MM.1S (cell line): ENCODE results near the gene KCNC1.

ENCODE experiments used
- DNase-seq: peaks from one replicate; pipeline ENCODE4 v3.0.0-alpha.2; 2015
- H2AFZ ChIP-seq: fragments of 300-600 bp; sonication (generic); 2 replicates; pipeline ENCODE4 v1.6.0; 2016; ENCODE audit warnings: antibody characterized with exemption, low read length
- H3F3A ChIP-seq: fragments of 300-600 bp; sonication (generic); 2 replicates; pipeline ENCODE4 v1.6.1; 2016; ENCODE audit warnings: mild to moderate bottlenecking, antibody characterized with exemption, low read length, moderate library complexity, mixed read lengths; ENCODE audit not compliant: insufficient read depth
- H3K27ac ChIP-seq: fragments of 300-600 bp; sonication (generic); 2 replicates; pipeline ENCODE4 v1.5.1; 2016; ENCODE audit warnings: mild to moderate bottlenecking, low read length
- H3K27me3 ChIP-seq: fragments of 300-600 bp; sonication (generic); replicated peaks from 2 replicates; pipeline ENCODE4 v1.6.0; 2016; ENCODE audit warnings: low read length; ENCODE audit not compliant: insufficient read depth
- H3K36me3 ChIP-seq: fragments of 300-600 bp; sonication (generic); replicated peaks from 2 replicates; pipeline ENCODE4 v1.6.1; 2016; ENCODE audit warnings: mild to moderate bottlenecking, low read length, mixed read lengths; ENCODE audit not compliant: insufficient read depth
- H3K4me1 ChIP-seq: fragments of 300-600 bp; sonication (generic); 2 replicates; pipeline ENCODE4 v1.6.1; 2016; ENCODE audit warnings: low read length, mixed read lengths
- H3K4me2 ChIP-seq: fragments of 300-600 bp; sonication (generic); 2 replicates; pipeline ENCODE4 v1.6.0; 2016; ENCODE audit warnings: low read depth, low read length
- H3K4me3 ChIP-seq: fragments of 300-600 bp; sonication (generic); 2 replicates; pipeline ENCODE4 v1.5.1; 2016; ENCODE audit warnings: low read length, mixed read lengths
- H3K79me2 ChIP-seq: fragments of 300-600 bp; sonication (generic); 2 replicates; pipeline ENCODE4 v1.6.1; 2016; ENCODE audit warnings: mixed run types, low read length, mixed read lengths
- H3K9ac ChIP-seq: fragments of 300-600 bp; sonication (generic); 2 replicates; pipeline ENCODE4 v1.6.1; 2016; ENCODE audit warnings: low read length, mixed read lengths
- H3K9me2 ChIP-seq: fragments of 300-600 bp; sonication (generic); replicated peaks from 2 replicates; pipeline ENCODE4 v1.6.1; 2016; ENCODE audit warnings: mild to moderate bottlenecking, low read length, mixed read lengths; ENCODE audit not compliant: insufficient read depth
- H3K9me3 ChIP-seq: fragments of 300-600 bp; sonication (generic); replicated peaks from 2 replicates; pipeline ENCODE4 v1.6.1; 2016; ENCODE audit warnings: mild to moderate bottlenecking, low read length, mixed read lengths; ENCODE audit not compliant: insufficient read depth
- H4K20me1 ChIP-seq: fragments of 300-600 bp; sonication (generic); 2 replicates; pipeline ENCODE4 v1.6.1; 2016; ENCODE audit warnings: mild to moderate bottlenecking, low read length, moderate library complexity, mixed read lengths; ENCODE audit not compliant: insufficient read depth
- CTCF ChIP-seq: fragments of 300-600 bp; sonication (generic); IDR thresholded peaks from 2 replicates; pipeline ENCODE4 v1.5.1; 2016; ENCODE audit warnings: antibody characterized with exemption, low read length, mixed read lengths
- EZH2 ChIP-seq: fragments of 300-600 bp; sonication (generic); optimal IDR thresholded peaks from 2 replicates; pipeline ENCODE3; 2017; ENCODE audit warnings: low read depth, mild to moderate bottlenecking, antibody characterized with exemption, low read length, mixed read lengths
- EZH2phosphoT487 ChIP-seq: fragments of 300-600 bp; sonication (generic); IDR thresholded peaks from 2 replicates; pipeline ENCODE4 v1.6.1; 2018; ENCODE audit warnings: antibody characterized with exemption, low read length

Gene KCNC1

DNA sequence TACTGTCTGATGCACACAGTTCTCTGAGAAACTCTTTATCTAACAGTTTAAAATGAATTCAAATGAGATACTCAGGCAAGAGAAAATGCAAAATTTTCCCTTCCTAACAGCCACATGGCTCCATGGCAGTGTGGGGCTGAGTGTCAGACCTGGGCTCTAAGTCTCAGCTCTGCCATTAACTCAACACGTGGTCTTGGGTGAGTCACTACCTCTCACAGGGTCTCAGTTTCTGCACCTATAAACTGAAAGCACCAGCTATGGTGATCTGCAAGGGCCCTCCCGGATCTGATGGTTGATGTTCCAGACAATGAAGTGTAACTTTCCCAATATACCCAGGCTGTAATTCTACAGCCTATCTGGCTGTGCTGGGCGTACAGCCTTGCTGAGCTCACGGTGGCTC, 70.5 kb downstream of the KCNC1 start:
- Histone ChIP-seq H2AFZ (no peak overlapping the region), H4K20me1 (no peaks in the 10 kb centered on the region), H3K9me2 (no peaks in the 10 kb centered on the region), H3K4me1 (no peaks in the 10 kb centered on the region), H3K9me3 (no peaks in the 10 kb centered on the region), H3K79me2 (no peaks in the 10 kb centered on the region), H3K4me3 (no peak overlapping the region), H3K27ac (no peak overlapping the region), H3K9ac (no peak overlapping the region), H3K4me2 (no peak overlapping the region), H3K36me3 (no peaks in the 10 kb centered on the region), H3F3A (no peaks in the 10 kb centered on the region), H3K27me3 (no peaks in the 10 kb centered on the region)
- DNase-seq: no peak
- TF ChIP-seq EZH2 (no peak), CTCF (no peak), EZH2phosphoT487 (no peak)

- no peak overlapping the region for H3K9ac ChIP-seq
- H4K20me1 ChIP-seq: no peaks in the 10 kb centered on the region
- no peak for DNase-seq
- H3K4me1 ChIP-seq: no peaks in the 10 kb centered on the region
- H3K4me3 ChIP-seq: no peak overlapping the region
- TF ChIP-seq EZH2: no peak
- TF ChIP-seq EZH2phosphoT487: no peak
- TF ChIP-seq CTCF: no peak
- H3K36me3 ChIP-seq: no peaks in the 10 kb centered on the region
- H3K79me2 ChIP-seq: no peaks in the 10 kb centered on the region
- H3K27ac ChIP-seq: no peak overlapping the region
- no peak overlapping the region for H3K4me2 ChIP-seq
- H2AFZ ChIP-seq: no peak overlapping the region
- no peaks in the 10 kb centered on the region for H3K9me3 ChIP-seq
- no peaks in the 10 kb centered on the region for H3K27me3 ChIP-seq
- H3K9me2 ChIP-seq: no peaks in the 10 kb centered on the region
- no peaks in the 10 kb centered on the region for H3F3A ChIP-seq
Observed at GRCh38 chr11:17805873-17806272, 71.3 kb downstream of the KCNC1 start.

DNA sequence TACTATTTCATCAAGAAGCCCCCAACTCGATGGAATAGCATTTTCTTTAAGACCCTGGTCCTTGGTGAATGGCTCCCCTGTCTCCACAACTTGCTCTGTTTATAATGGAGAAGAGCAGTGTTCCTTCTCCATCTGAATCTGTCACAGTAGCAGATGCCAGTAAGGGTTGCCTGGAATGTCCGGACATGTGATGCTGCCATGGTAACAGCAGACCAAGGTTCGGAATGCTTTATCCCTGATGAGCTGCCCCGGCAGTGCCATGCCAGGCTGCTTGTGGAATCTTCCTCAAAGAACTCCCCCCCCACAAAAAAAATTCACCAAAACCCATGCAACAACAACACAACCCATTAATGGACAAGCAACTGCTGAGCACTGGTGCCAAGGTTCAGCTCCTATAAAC, 72.5 kb downstream of the KCNC1 start:
- no peaks in the 10 kb centered on the region for H3K36me3 ChIP-seq
- no peaks in the 10 kb centered on the region for H4K20me1 ChIP-seq
- no peak for DNase-seq
- H3K4me3 ChIP-seq: no peak overlapping the region
- no peak overlapping the region for H3K9ac ChIP-seq
- H3K27ac ChIP-seq: no peak overlapping the region
- H3K79me2 ChIP-seq: no peaks in the 10 kb centered on the region
- H3F3A ChIP-seq: no peaks in the 10 kb centered on the region
- no peaks in the 10 kb centered on the region for H3K4me1 ChIP-seq
- no peaks in the 10 kb centered on the region for H3K9me3 ChIP-seq
- H3K9me2 ChIP-seq: no peaks in the 10 kb centered on the region
- H3K27me3 ChIP-seq: no peaks in the 10 kb centered on the region
- no peak overlapping the region for H2AFZ ChIP-seq
- no peak overlapping the region for H3K4me2 ChIP-seq
- no peak for TF ChIP-seq EZH2
- TF ChIP-seq EZH2phosphoT487: no peak
- TF ChIP-seq CTCF: no peak

DNA sequence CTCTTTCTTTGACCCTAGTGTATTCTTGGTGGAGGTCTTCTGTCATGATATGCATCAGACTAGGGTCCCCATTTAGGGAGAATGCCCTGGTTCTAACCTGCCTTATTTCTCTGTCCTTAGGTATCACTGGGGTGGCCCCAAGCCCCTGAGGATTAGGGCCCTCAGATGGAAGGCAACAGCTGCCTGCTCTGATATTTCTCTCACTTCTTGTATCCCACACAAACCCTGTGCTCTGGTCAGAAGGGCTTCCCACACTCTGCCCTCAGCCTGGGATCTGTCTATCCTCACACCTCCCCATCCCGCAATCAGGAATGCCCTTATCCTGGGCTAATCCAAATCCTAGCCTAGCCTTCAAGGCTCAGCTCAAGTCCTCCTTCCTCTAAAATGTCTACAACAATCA, 75.5 kb downstream of the KCNC1 start:
- no peak for TF ChIP-seq CTCF
- Histone ChIP-seq H3K4me2 (no peak overlapping the region), H4K20me1 (no peaks in the 10 kb centered on the region), H3K27ac (no peak overlapping the region), H3K9me3 (no peaks in the 10 kb centered on the region), H3K4me1 (no peaks in the 10 kb centered on the region), H3K4me3 (no peak overlapping the region), H3K9ac (no peak overlapping the region), H3K27me3 (no peaks in the 10 kb centered on the region), H3K79me2 (no peaks in the 10 kb centered on the region), H3F3A (no peaks in the 10 kb centered on the region), H3K9me2 (no peaks in the 10 kb centered on the region), H3K36me3 (no peaks in the 10 kb centered on the region), H2AFZ (no peak overlapping the region)
- DNase-seq: no peak
